ENCODE data around the gene ERICH6.

ERICH6 gene

DNA sequence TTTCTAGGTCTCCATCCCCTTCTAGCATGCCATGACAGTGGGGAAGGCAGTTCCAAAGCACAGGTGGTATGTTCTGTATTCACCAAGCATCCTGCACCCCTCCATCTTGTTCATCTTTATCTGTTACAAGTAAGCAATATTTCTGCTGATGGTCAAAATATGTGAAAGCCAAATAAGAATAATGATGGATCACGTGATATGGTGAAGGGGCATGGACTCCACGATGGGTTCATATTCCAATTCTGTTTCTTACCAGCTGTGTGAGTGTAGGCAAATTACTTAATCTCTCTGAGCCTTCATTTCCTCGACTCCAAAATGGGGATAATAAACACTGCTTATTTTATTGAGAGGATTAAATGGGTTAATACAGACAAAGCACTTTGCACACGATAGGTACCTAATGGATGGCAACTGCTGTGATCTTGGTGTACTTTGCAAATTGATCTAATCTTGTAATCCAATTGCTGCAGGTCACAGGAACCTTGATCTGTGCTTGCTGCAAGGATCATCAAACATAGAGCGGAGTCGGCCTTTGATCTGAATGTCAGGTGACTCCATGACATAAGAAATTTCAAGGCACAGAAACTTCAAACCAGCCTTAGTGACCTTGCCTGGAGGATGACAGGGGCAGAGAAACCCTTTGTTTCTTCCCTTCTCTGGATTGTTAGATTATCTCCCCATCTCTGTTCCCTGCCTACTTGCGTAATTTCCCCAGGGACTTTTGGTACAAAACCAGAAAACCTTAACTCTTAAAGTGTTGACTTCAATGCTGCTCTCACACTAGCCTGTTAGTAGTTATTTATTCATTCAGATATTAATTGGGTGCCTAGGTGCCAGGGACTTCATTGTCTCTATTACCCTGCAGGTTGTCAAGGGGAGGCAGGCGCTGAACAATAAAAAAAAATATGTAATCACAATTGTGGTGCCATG, 33.4 kb upstream of the ERICH6 start:
- DNase-seq (ENCODE audit: low read depth in 2 of 2) = no peak

DNA sequence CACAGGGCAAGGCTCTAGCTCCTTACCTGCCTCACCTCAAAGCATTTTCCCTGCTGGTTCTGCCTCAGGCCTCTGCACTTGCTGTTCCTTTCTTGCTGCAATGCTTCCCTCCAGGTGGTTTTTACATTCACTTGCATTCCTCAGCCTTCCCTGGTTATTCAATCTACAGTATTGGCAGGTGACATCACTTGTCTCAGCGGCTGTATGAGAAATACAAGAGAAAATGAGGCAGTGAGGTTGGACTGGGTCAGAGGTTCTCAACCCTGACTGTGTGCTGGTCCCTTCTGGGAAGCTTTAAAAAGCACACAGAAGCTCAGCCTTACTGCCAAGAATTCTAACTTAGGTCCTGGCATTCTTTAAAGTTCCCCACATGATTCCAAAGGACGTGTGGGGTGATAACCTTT, 32.6 kb upstream of the ERICH6 start:
- DNase-seq (ENCODE audit: low read depth in 2 of 2) = no peak

DNA sequence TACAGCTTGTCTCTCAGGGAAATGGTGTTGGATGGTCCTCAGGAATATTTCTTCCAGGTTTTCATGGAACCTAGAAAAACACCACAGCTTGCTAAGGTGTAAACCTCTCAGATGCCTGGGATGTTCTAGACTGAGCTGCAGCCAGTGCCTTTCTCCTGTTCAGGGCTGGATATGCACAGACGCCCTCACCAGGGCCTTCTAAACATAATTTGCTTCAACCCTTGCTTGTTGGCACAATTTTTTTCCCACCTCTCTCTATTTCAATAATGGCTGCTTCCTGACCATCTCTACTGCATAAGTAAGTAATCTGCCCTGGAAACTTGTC, 31.0 kb upstream of the ERICH6 start:
- no peak for DNase-seq (ENCODE audit: low read depth in 2 of 2)

DNA sequence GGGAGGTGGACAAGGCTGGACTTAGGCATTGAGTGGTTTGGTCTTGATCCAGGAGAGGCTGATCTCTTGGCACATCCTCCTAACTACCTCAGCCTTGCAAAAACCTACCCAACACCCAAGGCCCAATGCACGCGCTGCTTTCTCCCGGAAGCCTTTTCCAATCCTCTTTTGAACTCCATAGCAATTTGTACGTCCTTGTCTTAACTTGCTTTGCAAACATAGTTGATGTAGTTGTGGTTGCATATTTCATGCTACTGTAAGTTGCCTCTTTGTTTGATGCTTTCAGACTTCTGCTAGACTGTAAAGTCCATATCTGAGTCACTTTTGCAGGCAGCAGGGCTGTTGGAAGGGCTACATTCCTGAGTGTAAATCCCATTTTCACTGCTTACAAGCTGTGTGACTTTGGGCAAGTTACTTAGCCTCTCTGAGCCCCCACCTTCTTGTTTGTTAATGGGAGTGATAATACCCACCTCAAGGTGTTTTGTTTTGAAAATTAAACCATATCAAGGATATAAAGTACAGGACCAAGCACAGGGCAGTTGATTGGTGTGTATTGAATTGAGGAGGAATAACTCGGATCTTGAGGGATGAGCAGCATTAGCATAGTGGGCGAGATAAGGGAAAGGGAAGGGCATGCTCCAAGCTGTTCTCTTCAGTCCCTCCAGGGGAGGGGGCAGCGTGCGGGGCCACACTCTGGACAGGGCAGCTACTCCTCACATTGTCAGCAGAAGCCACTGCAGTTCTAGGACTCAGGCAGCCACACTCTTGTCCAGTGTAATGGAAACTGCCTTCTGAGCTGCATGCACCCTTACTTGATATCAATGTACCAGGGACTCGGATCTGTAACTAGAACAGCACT, 30.4 kb upstream of the ERICH6 start:
- no peak for DNase-seq (ENCODE audit: low read depth in 2 of 2)

DNA sequence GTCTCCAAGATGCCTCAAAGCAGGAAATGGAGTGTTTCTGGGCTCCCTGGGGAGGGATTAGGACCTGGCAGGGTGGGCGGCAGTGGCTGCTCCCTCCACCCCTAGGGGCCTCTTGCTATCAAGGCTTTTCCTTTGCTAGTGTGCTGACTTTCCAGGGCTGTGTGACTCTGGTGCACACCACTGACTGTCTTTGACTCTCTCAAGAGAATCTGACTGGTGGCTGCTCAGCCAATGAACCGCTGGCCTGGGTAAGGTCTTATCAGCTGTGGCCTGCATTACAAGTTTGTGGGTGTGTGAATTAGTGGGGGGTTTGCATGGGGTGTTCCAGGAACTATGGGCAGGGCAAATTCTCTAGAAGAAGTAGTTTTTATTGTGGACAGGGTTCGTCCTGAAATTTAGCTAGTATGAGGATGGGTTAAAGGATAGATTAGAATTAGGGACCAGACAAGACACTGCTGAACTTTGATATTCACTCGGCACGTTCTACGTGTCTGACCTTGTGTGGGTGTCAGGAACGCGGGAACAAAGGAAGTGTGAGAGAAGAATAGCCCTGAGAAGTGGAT, 29.7 kb upstream of the ERICH6 start:
- DNase-seq (ENCODE audit: low read depth in 2 of 2) = no peak

DNA sequence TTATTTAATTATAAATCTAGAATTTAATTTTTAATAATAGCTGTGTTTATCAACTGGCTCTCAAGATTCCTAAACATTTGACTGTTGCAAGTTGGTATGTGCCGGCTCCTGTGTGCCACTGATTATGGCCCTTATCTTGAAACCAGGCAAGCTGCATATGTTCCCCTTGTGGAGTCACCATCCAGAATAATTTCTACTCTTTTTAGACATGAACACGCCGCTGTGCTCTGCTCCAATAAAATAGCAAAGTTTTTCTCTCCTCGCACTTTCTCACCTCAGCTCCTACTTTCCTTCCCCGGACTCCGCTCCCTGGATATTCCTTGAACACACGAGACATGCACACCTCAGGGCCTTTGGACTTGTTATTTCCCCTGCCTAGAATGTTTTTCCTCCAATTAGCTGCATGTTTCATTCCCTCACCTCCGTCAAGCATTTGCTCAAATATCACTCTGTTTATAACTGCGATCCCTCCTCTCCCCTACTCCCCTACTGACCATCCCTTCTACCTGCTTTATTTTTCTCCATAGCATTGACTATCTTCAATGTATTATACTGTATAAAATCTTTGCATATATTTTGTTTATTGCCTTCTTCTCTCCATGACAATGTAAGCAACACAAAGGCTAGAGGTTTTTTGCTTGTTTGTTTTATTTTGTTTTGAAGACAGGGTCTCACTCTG, 26.1 kb upstream of the ERICH6 start:
- DNase-seq (ENCODE audit: low read depth in 2 of 2) = no peak

DNA sequence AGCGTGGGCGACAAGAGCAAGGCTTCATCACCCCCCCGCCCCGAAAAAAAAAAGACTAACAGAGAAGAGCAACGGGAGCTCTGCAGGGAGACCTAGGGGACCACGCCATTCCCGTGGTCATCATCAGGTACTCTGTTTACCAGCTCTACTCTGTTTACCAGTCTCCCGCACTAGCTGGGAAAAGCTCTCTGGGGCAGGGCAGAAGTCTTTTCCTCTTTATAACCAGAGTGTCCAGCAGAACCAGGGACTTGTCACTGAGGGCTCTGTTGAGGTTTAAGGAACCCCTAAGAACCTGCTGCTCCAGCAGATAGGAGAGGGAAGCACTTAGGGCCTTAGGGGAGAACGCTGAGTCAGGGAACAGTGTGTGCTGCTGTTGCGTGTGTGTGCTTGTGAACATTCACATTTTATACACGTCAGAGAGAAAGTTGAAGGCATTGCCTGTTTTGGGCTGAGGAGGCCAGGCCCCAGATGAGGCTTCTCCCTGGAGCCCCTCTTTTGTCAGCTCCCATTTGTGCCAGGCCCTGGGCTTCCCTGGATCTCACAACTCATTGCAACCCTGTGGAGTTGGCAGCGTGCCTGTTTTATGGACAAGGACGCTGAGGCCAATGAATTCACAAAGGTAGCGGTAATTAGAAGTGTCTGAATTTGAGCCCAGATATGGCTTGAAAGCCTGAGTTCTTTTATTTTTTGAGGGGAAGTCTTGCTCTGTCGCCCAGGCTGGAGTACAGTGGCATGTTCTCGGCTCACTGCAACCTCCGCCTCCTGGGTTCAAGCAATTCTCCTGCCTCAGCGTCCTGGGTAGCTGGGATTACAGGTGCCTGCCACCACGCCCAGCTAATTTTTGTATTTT, 24.2 kb upstream of the ERICH6 start:
- no peak for DNase-seq (ENCODE audit: low read depth in 2 of 2)

DNA sequence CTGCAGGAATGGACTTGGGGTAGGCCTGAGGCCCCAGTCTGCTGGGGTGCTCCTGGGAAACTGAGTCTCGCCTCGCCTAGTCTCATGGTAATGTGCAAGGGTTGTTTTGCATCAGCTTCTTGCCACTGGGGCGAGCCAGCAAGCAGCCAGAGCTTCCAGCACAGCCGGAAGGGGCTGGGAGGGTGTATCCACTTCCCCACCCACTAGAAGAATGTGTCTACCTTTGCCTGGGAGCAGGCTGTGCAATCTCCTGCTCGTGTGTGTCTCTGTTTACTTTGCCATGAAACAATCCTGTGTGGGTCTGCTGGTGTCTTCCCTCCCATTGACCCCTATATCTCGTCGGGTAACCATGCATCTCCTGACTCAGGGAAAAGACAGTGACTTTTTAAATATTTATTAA, 21.8 kb upstream of the ERICH6 start:
- no peak for DNase-seq (ENCODE audit: low read depth in 2 of 2)

DNA sequence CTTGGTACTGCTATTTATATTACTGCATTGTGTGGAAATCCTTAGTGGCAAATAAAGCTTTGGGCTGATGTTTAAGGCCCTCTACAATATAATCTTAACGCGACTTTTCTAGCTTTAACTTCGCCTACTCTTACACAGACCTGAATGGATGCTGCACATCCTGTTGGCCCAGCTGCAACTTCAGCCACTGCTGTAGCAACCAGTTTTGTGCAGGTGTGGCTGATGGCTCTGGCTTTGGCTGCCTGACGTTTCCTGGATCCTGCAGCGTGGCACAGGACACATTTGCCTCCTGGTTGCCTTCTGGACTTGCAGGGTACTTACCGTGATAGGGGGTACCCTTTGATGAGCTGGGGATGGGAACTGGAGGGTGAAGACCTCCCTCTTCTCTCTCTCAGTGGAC, 20.2 kb upstream of the ERICH6 start:
- no peak for DNase-seq (ENCODE audit: low read depth in 2 of 2)

DNA sequence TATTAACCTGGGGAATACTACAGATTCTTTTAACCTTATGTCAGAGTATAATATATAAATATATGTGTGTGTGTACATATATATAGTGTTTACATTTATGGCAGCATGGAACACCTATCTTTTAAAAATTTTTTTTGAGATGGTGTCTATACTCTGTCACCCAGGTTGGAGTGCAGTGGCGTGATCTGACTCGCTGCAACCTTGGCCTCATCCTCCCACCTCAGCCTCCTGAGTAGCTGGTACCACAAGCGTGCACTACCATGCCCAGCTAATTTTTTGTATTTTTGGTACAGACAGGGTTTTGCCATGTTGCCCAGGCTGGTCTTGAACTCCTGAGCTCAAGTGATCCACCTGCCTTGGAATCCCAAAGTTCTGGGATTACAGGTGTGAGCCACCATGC, 18.5 kb upstream of the ERICH6 start:
- no peak for DNase-seq (ENCODE audit: low read depth in 2 of 2)

DNA sequence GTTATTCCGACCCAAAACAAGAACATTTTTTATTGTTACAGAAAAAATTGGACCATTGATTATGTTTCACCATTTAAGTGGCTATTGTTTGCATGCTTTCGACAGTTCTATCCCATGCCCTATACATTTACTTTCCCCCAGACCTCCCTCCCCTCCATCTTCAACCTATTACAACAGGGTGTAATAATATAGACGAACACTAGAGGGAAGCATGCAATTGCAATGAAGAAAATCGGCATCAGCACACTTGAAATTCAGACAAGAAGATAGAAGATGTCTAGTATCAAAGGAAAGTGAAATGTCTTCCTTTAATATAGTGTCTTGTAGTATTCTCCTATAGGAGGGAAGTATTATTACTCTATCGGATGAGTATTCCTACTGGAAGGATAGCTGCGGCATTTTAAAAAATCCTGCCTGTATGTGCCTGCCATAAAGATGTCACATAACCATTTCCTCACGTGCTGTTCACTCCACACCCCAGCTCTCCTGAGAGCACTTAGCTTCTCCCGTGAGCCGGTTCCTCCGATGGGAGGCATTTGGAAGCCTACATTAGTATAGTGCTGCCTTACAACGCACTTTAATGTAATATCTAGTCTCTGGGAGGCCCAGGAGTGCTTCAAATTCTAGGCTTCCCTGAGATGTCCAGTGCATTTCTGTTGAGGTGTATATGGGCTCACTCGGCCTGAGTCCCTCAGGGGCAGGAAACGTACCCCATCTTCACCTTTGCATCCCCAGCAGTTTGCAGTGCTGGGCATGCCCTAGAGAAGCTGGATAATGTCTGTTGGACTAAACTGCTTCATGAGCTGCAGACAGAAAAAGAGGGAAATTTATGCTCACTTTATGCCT, 17.8 kb upstream of the ERICH6 start:
- DNase-seq (ENCODE audit: low read depth in 2 of 2) = no peak

DNA sequence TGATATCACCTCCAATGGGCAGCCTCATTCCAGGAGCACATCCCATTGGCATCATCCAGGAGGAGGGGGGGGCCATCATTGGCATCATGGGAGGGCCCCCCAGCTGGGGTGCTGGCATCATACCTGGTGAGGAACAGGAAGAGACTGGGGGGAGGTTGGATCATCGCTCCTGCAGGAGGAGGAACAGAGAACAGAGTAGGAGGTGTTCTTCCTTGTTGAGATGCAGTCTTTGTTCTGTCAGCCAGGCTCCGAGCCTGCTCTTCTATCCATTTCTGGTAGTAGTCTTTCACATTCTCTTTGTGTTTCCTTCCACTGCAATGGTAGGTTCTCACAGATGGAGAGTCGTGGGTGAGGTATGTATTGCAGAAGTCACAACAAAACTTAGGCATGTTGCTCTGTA, 16.7 kb upstream of the ERICH6 start:
- no peak for DNase-seq (ENCODE audit: low read depth in 2 of 2)

DNA sequence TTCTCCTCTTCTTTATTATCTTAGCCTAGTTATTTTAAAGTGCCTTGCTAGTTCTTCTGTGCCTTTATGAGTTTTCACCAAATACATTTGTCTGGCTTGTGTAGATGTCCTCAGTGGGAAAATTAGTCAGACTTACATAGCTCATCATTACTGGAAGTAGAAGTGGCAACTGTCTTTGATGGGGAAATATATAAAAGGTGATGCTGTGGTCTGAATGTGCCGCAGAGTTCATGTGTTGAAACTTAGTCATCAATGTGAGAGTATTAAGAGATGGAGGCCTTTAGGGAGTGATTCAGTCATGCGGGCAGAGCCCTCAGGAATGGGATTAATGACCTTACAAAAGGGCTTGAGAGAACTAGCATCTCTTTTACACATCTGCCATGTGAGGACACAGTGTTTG, 6.4 kb upstream of the ERICH6 start:
- DNase-seq (ENCODE audit: low read depth in 2 of 2) = no peak

DNA sequence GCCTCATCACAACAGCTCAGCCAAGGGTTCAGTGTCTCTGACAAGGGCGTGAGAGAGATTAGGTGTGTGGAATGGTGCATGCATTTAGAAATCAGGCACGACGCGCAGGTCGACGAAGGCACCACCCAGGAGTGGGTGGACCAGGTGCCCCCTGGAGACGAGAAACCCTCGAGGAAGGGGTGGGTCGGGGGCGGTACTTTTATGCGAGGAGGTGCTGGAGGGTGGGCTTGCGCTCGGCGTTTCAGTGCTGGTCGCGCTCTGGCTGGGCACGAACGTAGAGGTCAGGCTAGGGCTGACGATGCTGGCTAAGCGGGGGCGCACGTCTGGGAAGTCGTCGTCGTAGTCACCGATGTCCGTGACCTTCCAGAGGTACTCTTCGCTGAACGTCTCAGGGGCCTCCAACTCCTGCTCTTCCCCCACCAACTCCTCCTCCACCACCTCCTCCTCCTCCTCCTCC, 393 bp downstream of the ERICH6 start:
- DNase-seq (ENCODE audit: low read depth in 2 of 2) = no peak

DNA sequence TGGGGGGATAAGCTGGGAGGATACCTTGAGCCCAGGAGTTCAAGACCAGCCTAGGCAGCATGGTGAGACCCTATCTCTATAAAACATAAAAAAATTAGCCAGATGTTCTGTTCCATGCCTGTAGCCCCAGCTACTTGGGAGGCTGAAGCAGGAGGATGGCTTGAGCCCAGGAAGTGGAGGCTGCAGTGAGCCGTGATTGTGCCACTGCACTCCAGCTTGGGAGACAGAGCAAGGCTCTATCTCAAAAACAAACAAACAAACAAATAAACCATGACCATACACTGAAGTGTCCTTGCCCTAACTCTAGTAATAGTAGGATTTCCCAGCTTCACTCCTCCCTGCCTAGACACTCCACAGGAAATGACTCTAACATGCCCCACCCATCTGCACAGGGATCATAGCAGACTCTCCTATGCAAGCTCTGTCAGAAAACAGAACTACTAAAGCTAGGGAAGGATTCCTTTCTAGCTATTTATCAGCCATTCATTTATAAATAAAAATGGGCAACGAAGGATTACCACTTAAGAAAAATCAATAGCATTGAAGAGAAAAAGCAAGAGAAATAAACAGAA, 4.6 kb downstream of the ERICH6 start:
- DNase-seq (ENCODE audit: low read depth in 2 of 2) = no peak

DNA sequence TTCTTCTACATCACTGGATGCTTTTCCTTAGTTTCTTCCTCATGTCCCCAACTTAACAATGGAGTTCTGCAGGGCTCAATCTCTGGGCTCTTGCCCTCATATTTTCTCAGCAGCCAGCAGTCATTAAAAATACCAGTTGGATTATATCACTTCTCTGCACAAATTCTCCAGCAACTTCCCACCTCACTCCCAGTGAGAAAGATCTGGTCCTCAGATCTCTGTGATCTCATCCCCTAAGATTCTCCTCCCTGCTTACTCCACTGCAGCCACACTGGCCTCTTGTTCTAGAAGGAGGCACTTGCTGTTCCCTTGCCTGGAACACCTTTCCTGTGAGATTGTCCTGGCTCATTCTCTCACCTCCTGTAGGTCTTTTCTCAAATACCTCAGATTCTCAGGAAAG, 6.1 kb downstream of the ERICH6 start:
- DNase-seq (ENCODE audit: low read depth in 2 of 2) = no peak

DNA sequence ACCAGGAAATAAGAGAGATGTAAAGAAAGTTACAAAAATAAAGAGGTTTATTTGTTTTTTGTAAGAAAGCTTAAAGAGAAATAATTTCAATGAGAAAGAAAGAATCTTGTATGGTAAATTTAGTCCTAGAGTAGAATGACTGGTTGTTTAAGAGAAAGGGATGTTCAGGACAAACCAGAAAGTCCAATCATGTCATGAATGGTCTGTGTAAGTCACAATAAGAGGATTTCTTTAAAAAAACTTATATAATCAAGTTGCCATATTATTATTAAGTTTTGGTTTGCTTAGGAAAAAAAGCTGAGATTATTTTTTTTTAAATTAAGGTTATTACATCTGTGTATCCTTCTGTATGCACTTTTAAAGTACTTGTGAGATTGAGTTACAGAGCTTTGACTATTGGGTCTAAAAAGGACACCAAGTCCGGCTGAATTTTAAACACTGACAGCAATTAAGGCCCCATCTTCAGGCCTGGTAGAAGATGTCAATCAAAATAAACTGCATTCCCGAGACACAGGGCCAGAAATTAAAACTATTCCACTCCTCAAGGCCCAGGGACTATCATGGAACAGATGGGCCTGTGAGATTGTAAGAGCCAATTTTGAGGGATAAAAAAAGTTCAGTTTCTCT, 12.2 kb downstream of the ERICH6 start:
- DNase-seq (ENCODE audit: low read depth in 2 of 2) = no peak

DNA sequence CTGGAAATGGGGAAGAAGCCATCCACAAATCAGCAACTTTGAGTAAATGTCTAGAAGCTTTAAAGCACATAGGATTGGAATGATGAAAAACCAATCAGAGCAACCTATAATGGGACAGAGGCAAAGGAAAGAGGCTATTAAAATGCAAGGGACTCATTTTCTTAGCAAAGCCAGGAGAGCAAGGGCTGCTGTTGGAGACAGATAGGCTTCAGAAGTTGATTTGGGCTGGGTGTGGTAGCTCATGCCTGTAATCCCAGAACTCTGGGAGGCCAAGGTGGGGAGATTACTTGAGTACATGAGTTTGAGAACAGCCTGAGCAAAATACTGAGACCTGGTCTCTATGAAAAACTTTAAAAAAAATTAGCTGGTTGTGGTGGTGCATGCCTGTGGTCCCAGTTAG, 16.1 kb downstream of the ERICH6 start:
- DNase-seq (ENCODE audit: low read depth in 2 of 2) = no peak

DNA sequence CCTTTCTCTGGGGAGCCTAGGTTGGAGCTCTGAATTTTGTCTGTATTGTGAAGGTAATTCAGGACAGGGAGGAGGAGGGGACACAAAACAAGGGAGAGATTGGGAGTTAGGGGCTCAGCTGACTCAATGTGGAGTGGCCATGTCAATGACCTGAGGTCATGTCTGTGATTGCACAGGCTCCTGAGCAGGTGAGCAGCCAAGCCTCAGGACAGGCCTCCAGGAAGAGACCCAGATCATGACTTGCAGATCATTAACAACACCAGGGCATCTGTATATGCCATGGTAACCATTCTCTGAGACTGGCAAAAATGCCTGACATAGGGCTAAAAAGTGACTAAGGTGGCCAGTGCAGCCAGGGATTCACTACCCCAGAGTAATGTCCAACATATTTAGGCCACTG, 20.9 kb downstream of the ERICH6 start:
- no peak for DNase-seq (ENCODE audit: low read depth in 2 of 2)

Measured in activated CD4-positive, alpha-beta T cell treated with anti-CD3 and anti-CD28 coated beads for 24 hours (primary cell).